OCI-LY7 (cell line): ENCODE measurements around the gene CMIP. TPM values are rescaled to one million over a fixed set of nuclear protein-coding genes. Genes with fewer than 3 reads are reported as not detected.

Experiments
- BruUV-seq: library from RNA; stranded (reverse); fragments of 400-500 nt; replicated peaks from 2 replicates; lab custom pipeline; 2021; lab: Mats Ljungman, UMichigan
- CTCF ChIA-PET: fragments of 300-600 bp; sonication (Branson Sonifier 250); formaldehyde crosslinking; loops from one replicate; lab custom pipeline; 2022; ENCODE audit warnings: antibody characterized with exemption; ENCODE audit not compliant: unreplicated experiment; lab: Charles Lee
- POLR2A ChIA-PET: fragments of 300-600 bp; sonication (Branson Sonifier 250); formaldehyde crosslinking; loops from one replicate; lab custom pipeline; 2022; ENCODE audit warnings: antibody characterized with exemption; lab: Charles Lee
- DNase-seq: peaks from one replicate; pipeline ENCODE4 v3.0.0-alpha.2; 2015; ENCODE audit warnings: low spot score
- H2AFZ ChIP-seq: fragments of 200-600 bp; sonication (generic), shearing (Covaris generic); 2 replicates; pipeline ENCODE4 v1.6.1; 2014; ENCODE audit warnings: mild to moderate bottlenecking, antibody characterized with exemption, low read length, moderate library complexity
- H3K27ac ChIP-seq: fragments of 200-600 bp; sonication (generic); 2 replicates; pipeline ENCODE4 v1.5.1; 2014; ENCODE audit warnings: mixed run types, low read depth, mild to moderate bottlenecking, moderate library complexity, low read length, inconsistent platforms; ENCODE audit not compliant: poor library complexity, severe bottlenecking
- H3K36me3 ChIP-seq: fragments of 200-600 bp; sonication (generic); 2 replicates; pipeline ENCODE4 v1.6.1; 2014; ENCODE audit warnings: mild to moderate bottlenecking, antibody characterized with exemption, low read length, moderate library complexity, mixed read lengths; ENCODE audit not compliant: insufficient read depth
- H3K4me1 ChIP-seq: fragments of 200-600 bp; sonication (generic); 2 replicates; pipeline ENCODE4 v1.5.1; 2014; ENCODE audit warnings: mild to moderate bottlenecking, low read length; ENCODE audit not compliant: insufficient read depth, poor library complexity, severe bottlenecking
- H3K4me2 ChIP-seq: fragments of 200-600 bp; sonication (generic); 2 replicates; pipeline ENCODE4 v1.6.1; 2014; ENCODE audit warnings: mild to moderate bottlenecking, low read length
- H3K4me3 ChIP-seq: fragments of 200-600 bp; sonication (generic); 2 replicates; pipeline ENCODE4 v1.5.1; 2014; ENCODE audit warnings: mild to moderate bottlenecking, low read depth, low read length; ENCODE audit not compliant: poor library complexity, severe bottlenecking
- H3K79me2 ChIP-seq: fragments of 200-600 bp; sonication (generic); 2 replicates; pipeline ENCODE4 v1.6.1; 2016; ENCODE audit warnings: low read depth, mild to moderate bottlenecking, low read length, moderate library complexity, mixed read lengths; ENCODE audit not compliant: insufficient read depth
- H3K9me2 ChIP-seq: fragments of 200-600 bp; sonication (generic); 2 replicates; pipeline ENCODE4 v1.6.1; 2016; ENCODE audit warnings: mild to moderate bottlenecking, low read length, mixed read lengths; ENCODE audit not compliant: insufficient read depth
- H3K9me3 ChIP-seq: fragments of 200-600 bp; sonication (generic); 2 replicates; pipeline ENCODE4 v1.6.1; 2014; ENCODE audit warnings: mild to moderate bottlenecking, mixed run types, low read length, mixed read lengths
- H4K20me1 ChIP-seq: fragments of 200-600 bp; sonication (generic); 2 replicates; pipeline ENCODE4 v1.6.1; 2014; ENCODE audit warnings: mild to moderate bottlenecking, antibody characterized with exemption, low read length, moderate library complexity, mixed read lengths; ENCODE audit not compliant: insufficient read depth
- EZH2phosphoT487 ChIP-seq: fragments of 200-600 bp; sonication (generic); IDR thresholded peaks from 2 replicates; pipeline ENCODE4 v1.6.1; 2018; ENCODE audit warnings: low read depth, borderline replicate concordance, mild to moderate bottlenecking, mixed run types, antibody characterized with exemption, low read length, moderate library complexity, mixed read lengths
- intact Hi-C: fragments of 100-400 bp; cut with micrococcal nuclease; formaldehyde crosslinking; loops from one replicate; pipeline ENCODE4 v1.10.0; 2022; ENCODE audit not compliant: unreplicated experiment
- total RNA-seq, 2 experiments: library from RNA; depleted of rRNA in 1 of 2; stranded (reverse); fragments of >200 nt in 1 of 2; shearing (Covaris generic) in 1 of 2; gene quantifications; 2 replicates each; pipeline ENCODE4 v1.2.3, GENCODE V29; 2014 to 2022
- TF ChIP-seq, protein P1 (sequence below): fragments of 200-600 bp; sonication (generic); conservative IDR thresholded peaks from 2 replicates; pipeline ENCODE4 v1.5.1; 2014; ENCODE audit warnings: mild to moderate bottlenecking, antibody characterized with exemption, low read length, moderate library complexity, mixed read lengths

The CMIP gene
- total RNA-seq, 2 experiments from 2014 or later, result 15.4 to 70.3 TPM

- Histone ChIP-seq H4K20me1 (0 out of 2 replicates have a peak, but pooled peaks cover 6% of the 10 kb centered on the region), H3K27ac (no peak overlapping the region), H3K9me3 (no peaks in the 10 kb centered on the region), H2AFZ (no peak overlapping the region), H3K4me1 (peaks cover 45% of the 10 kb centered on the region), H3K36me3 (peaks cover 6% of the 10 kb centered on the region; the same call in 1 of the 2 replicates), H3K79me2 (peaks cover 37% of the 10 kb centered on the region; the same call in 1 of the 2 replicates), H3K4me3 (no peak overlapping the region), H3K9me2 (no peaks in the 10 kb centered on the region), H3K4me2 (no peak overlapping the region)
- no peak for TF ChIP-seq EZH2phosphoT487
- TF ChIP-seq, protein P1, sequence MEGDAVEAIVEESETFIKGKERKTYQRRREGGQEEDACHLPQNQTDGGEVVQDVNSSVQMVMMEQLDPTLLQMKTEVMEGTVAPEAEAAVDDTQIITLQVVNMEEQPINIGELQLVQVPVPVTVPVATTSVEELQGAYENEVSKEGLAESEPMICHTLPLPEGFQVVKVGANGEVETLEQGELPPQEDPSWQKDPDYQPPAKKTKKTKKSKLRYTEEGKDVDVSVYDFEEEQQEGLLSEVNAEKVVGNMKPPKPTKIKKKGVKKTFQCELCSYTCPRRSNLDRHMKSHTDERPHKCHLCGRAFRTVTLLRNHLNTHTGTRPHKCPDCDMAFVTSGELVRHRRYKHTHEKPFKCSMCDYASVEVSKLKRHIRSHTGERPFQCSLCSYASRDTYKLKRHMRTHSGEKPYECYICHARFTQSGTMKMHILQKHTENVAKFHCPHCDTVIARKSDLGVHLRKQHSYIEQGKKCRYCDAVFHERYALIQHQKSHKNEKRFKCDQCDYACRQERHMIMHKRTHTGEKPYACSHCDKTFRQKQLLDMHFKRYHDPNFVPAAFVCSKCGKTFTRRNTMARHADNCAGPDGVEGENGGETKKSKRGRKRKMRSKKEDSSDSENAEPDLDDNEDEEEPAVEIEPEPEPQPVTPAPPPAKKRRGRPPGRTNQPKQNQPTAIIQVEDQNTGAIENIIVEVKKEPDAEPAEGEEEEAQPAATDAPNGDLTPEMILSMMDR, result no peak
- CTCF ChIA-PET, result no interaction called here
- BruUV-seq, result no TSS peak
- intact Hi-C loops, result no loop called here
- no peak for DNase-seq
- POLR2A ChIA-PET, result interaction anchor here (0.5 kb wide), 1 partner anchor 71 kb away, joined by 5 read pairs; no protein-coding TSS in a partner anchor
Measured at GRCh38 chr16:81486540-81487061, 42.0 kb downstream of the CMIP start.

DNA sequence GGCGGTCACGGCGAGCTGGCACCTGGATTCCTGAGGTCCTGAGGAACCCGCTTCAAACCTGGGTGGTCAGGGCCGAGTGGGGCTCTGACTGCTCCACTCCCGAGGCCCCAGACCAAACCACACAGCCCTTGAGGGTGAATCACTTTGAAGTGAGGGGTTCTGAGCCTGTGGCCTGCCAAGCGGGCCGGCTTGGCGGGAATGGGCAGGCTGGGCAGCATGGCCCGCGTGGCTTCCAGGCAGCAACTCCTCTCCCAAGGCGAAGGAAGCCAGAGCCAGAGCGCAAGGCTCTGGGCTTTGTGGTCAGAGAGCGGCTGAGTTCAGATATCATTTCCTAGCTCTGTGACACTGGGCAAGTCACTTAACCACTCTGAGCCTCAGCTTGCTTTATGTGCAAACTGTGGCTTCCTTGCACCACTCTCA, 42.7 kb downstream of the CMIP start:
- BruUV-seq, result no TSS peak
- ChIA-PET POLR2A (no interaction called here), CTCF (no interaction called here)
- Histone ChIP-seq H3K4me2 (no peak overlapping the region), H3K9me2 (no peaks in the 10 kb centered on the region), H3K4me1 (peaks cover 38% of the 10 kb centered on the region), H3K4me3 (no peak overlapping the region), H4K20me1 (0 out of 2 replicates have a peak, but pooled peaks cover 7% of the 10 kb centered on the region), H2AFZ (no peak overlapping the region), H3K79me2 (peaks cover 31% of the 10 kb centered on the region; the same call in 1 of the 2 replicates), H3K9me3 (no peaks in the 10 kb centered on the region), H3K27ac (no peak overlapping the region), H3K36me3 (peaks cover 6% of the 10 kb centered on the region; the same call in 1 of the 2 replicates)
- TF ChIP-seq EZH2phosphoT487, result no peak
- TF ChIP-seq, protein P1, result no peak
- no peak for DNase-seq
- intact Hi-C loops, result no loop called here
